ENCODE results near the gene PTPRJ.
A peak's percentile ranks its signal among the peaks of the same experiment; 100 is the strongest.

The PTPRJ gene

DNA sequence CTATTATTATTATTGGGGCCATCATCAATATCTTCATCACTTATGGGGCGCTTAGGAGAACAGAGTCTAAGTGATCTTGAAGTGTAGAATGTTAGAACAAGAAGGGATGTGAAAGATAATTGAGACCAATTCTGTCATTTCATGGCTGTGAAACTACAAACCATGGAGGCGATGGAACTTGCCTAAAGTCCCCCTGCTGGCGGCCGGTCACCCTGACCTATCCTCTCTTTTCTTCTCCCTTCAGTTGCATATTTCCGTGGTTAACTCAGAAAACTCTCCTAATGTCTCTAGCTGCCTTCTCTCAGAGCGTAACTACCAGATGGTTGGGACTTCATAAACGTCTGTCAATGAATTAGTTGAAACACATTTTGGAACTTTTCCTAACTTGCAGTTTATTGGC lies 229.7 kb downstream of the PTPRJ start:
- DNase-seq (ENCODE audit: low read depth), result no peak
- H3K4me3 ChIP-seq (ENCODE audit: control insufficient read depth, low read depth, low read length), result no peak overlapping the region
- TF ChIP-seq, protein P1, sequence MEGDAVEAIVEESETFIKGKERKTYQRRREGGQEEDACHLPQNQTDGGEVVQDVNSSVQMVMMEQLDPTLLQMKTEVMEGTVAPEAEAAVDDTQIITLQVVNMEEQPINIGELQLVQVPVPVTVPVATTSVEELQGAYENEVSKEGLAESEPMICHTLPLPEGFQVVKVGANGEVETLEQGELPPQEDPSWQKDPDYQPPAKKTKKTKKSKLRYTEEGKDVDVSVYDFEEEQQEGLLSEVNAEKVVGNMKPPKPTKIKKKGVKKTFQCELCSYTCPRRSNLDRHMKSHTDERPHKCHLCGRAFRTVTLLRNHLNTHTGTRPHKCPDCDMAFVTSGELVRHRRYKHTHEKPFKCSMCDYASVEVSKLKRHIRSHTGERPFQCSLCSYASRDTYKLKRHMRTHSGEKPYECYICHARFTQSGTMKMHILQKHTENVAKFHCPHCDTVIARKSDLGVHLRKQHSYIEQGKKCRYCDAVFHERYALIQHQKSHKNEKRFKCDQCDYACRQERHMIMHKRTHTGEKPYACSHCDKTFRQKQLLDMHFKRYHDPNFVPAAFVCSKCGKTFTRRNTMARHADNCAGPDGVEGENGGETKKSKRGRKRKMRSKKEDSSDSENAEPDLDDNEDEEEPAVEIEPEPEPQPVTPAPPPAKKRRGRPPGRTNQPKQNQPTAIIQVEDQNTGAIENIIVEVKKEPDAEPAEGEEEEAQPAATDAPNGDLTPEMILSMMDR (IDR thresholded peaks at IDR 0.05; ENCODE audit: control insufficient read depth, insufficient read depth, low read depth, low read length, missing control alignments), result peak; percentile 42

DNA sequence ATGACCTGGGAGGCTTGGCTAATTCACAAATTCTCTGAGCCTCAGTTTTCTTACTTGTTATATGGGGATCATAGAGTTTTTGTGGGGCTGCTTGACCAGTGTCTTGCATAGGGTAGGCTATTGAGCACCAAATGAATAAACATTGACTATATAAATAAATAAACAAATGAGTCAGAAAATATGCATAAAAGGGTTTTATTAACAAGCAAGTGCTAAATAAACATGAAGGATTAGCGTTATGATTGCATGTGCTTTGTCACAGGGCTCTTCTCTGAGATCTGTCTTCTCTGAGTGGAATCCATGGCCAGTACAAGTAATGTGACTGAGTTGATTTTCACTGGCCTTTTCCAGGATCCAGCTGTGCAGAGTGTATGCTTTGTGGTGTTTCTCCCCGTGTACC lies 236.2 kb downstream of the PTPRJ start, which contains the start of gene OR4B1:
Gene OR4B1 (plus strand): TSS at position 301 of the 400 bp plus-strand sequence. CDS start 0 bp downstream, at position 301.
- no peak for DNase-seq (ENCODE audit: low read depth)
- no peak within 1 kb of the TSS for H3K4me3 ChIP-seq (ENCODE audit: control insufficient read depth, low read depth, low read length)
- TF ChIP-seq, protein P1 (IDR thresholded peaks at IDR 0.05; ENCODE audit: control insufficient read depth, insufficient read depth, low read depth, low read length, missing control alignments), result no peak

Measured in AG09309 (cell line).